HEK293T (cell line): Measurements from ENCODE around the gene SQSTM1.

Source experiments
- BHLHE40 ChIP-seq: fragments of 450-650 bp; IDR thresholded peaks from 2 replicates; pipeline ENCODE4 v1.6.1; 2016; ENCODE audit warnings: mild to moderate bottlenecking, moderate library complexity, borderline replicate concordance
- FOXA1 ChIP-seq: fragments of 450-650 bp; IDR thresholded peaks from 2 replicates; pipeline ENCODE4 v1.6.1; 2016; ENCODE audit warnings: mild to moderate bottlenecking
- LEF1 ChIP-seq: fragments of 450-650 bp; IDR thresholded peaks from 2 replicates; pipeline ENCODE4 v1.6.1; 2017; ENCODE audit warnings: mild to moderate bottlenecking, borderline replicate concordance
- NFRKB ChIP-seq: fragments of 450-650 bp; IDR thresholded peaks from 2 replicates; pipeline ENCODE4 v1.6.1; 2016; ENCODE audit warnings: mild to moderate bottlenecking, moderate library complexity
- SP1 ChIP-seq: fragments of 450-650 bp; IDR thresholded peaks from 2 replicates; pipeline ENCODE4 v1.6.1; 2017
- TF ChIP-seq, protein P1 (sequence below): fragments of 450-650 bp; IDR thresholded peaks from 2 replicates; pipeline ENCODE4 v1.6.1; 2016

DNA sequence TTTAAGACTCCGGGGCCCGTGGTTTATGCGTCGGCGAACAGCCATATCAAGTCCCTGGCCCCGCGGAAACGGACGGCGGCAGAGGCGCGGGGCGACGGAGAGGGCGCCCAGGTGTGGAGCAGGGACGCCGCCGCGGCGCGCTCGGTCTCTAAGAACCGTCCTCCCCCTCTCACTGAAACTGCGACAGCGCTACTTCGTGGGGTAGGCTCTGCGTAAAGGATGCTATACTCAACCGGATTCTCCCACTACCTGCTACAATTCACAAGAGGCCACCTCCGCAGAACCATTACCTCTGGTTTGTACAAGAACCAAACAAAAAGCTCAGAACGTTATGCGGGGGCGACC is 37.5 kb downstream of the SQSTM1 start:
- TF ChIP-seq BHLHE40 (no peak), SP1 (no peak), FOXA1 (no peak), LEF1 (no peak), NFRKB (no peak)
- TF ChIP-seq, protein P1, sequence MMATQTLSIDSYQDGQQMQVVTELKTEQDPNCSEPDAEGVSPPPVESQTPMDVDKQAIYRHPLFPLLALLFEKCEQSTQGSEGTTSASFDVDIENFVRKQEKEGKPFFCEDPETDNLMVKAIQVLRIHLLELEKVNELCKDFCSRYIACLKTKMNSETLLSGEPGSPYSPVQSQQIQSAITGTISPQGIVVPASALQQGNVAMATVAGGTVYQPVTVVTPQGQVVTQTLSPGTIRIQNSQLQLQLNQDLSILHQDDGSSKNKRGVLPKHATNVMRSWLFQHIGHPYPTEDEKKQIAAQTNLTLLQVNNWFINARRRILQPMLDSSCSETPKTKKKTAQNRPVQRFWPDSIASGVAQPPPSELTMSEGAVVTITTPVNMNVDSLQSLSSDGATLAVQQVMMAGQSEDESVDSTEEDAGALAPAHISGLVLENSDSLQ: no peak
